GM21825 (cell line): ENCODE results near the gene PM20D2.
A peak's percentile ranks its signal among the peaks of the same experiment; 100 is the strongest.

Experiments
- ATAC-seq: cut with Tn5 transposase; IDR thresholded peaks from one replicate; pipeline ENCODE4 v1.9.1; 2021; ENCODE audit warnings: mild to moderate bottlenecking, moderate library complexity; ENCODE audit not compliant: unreplicated experiment

The PM20D2 gene

DNA sequence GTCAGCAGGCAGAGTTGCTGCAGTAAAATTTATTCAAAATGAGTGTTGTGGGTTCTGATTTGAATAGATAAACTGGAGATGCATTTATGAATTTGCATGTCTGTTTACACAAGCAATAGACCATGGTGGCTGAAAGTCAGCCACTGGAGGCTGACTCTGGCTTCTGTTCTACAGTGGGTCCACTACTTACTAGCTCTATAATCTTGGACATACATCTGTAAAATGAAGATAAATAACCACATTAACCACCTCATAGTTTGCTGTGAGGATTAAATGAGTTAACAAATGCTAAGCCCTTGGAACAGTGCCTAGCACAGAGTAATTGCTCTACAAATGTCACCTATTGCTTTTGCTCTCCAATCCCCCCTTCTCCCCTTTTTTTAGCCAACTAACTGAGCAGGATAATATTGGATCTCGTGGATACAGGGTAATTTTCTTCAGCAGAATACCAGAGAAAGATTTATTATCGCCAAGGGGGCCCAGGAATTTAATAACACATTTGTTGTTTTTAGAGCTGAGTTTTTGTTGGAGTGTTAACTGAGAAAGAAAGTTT is 1.4 kb upstream of the PM20D2 start:
- ATAC-seq: peak; percentile 38

DNA sequence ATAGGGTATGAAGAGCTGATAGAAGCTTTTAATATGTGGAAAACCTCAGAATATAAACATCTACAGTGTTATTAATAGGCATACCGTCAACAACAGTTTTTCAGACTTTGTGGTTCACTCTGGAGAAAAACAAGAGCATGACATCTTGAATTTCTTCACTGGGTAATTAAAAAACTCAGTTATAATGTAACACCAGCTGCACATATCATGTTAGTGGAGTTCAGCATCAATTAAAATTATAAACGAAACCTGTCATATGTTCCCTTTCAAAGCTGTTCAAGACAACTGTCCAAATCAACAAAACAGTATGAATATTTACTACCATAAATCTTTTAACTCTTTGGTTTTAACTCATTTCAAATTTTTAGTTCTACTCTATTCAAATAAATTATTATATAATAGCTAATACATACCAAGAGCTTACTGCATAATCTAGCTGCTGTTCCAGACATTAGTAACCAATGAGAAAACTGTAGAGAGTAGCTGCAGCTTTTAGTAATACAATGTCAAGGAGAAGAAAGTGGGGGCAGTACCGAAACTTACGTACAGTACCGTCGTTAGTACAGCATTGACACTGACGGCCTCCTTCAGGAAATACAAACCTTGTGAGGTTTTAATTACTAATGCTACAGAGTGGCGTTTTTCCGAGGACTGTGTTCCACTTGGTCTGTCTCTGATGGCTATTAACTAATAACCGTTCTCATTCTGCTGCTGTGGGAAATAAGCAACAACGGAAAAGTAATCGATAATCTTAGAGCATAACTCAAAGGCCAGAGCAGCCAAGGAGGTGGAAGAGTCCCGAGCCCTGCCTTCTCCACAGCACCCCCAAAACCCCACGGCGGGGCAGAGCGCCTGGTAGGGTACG is 532 bp upstream of the PM20D2 start:
- ATAC-seq: peak; percentile 63

DNA sequence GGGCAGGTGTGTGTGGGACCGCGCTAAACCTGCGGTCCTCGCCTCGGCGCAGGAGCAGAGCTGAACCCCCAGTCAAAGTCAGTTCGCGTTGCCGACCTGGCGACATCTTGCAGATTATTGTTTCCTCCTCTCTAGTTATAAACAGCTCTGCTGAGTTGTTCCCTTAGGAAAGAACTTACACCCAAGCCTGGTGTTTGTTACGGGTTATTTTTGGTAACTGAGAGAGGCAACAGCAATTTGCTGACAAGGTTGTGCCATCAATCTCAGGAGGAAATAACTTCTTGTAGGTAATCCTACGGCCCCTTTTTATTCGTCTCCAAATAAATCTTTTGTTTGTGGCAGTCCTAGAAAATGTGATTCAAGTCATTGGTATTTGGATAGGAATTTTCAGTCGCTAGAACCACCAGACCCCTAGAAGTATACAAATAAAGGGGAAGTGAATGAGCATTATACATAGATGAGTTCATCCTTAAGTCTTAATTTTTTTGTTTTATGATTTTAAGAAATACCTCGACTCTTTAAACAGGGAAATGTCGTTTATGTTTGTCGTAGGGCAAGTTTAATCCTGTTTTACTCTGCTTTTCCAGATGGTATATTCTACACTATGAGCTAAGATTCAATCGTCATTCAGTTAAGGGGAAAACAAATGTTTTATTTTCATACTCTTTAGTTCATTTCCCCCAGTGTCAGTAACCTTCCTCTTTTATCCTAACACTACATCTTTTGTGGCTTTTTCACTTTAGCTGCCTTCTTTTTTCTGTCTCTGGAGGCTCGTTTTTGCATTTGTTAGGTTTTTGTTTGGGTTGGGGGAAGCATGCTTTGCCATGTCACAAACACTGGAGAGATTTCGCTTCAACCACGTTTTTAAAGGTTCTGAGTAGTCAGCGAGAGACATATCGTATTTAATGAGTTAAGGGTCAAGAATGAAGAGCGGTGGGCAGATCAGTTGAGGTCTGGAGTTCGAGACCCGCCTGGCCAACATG is 1.2 kb downstream of the PM20D2 start:
- no peak for ATAC-seq

DNA sequence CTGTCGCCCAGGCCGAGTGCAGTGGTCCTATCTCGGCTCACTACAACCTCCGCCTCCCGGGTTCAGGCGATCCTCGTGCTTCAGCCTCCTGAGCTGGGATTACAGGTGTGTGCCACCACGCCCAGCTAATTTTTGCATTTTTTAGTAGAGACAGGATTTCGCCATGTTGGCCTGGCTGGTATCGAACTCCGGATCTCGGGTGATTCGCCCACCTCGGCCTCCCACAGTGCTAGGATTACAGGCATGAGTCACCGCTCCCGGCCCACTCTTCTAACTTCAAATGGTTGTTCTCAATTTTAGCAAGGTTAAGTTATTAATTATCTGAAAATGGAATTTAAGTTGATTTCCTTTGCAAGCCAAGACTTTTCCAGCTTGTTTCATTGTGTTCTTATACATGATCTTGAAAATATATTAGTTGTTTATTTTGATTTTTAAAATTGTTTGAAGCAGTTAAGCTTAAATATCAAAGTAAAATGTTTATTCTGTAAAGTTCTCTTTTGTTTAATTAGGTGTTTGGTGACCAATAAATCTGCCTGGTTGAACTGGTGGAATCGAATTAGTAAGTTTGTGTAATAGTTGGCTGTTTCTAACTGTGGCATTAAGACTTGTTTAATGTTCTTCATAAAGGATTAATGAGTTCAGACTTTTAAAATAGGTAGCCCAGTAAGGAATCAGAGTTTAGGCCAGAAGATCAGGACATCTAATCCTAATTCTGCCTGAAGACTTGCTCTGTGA is 2.3 kb downstream of the PM20D2 start:
- ATAC-seq: no peak

DNA sequence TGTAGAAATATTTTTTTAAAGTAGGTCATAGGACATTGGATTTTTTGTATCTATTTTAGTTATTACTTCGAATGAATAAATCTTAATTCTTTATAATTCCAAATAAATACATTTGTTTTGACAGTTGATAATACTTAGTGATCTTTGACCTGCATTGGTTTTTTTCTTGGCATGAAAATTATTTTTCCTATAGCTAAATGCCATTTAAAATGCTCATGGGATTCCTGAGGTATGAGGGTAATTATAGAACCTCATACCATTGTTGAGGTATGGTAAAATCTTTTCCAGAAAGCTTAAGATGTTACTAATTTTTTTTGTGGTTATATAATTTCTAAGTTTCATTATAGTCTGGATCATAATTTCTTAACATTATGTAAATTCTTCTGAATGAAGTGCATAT is 8.3 kb downstream of the PM20D2 start:
- ATAC-seq: no peak

DNA sequence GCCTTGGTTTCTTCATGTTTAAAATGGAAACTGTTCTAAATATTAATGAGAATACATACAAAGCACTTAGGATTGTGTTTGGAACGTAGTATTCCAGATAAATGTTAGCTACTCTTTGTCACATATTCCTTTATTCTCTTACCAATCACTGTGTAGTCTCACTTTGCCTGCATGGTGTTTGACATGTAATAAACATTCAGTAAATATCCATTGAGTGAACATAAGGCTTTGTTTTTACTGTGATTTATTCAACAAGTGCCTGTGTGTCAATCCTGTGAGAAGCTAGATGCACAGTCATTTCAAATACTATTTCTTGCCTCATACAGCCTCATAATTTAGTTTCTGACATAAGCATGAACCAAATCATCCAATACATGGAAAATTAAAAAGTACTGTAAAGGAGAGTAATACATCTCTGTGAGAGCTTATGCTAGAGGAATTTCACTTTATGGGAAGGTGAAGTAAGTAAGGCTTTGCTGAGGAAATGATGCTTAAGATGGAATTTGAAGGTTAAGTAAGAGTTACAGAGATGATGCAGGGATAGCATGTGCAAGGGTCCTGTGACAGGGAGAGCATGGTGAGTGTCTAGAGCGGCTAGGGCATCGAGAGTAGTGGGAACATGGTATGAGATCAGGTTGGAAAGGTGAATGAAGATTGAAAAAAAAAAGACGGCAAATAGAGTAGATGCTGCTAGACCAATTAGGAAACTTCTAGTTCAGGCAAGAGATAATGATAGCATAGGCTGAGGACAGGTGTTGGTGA is 14.7 kb downstream of the PM20D2 start:
- ATAC-seq: no peak

DNA sequence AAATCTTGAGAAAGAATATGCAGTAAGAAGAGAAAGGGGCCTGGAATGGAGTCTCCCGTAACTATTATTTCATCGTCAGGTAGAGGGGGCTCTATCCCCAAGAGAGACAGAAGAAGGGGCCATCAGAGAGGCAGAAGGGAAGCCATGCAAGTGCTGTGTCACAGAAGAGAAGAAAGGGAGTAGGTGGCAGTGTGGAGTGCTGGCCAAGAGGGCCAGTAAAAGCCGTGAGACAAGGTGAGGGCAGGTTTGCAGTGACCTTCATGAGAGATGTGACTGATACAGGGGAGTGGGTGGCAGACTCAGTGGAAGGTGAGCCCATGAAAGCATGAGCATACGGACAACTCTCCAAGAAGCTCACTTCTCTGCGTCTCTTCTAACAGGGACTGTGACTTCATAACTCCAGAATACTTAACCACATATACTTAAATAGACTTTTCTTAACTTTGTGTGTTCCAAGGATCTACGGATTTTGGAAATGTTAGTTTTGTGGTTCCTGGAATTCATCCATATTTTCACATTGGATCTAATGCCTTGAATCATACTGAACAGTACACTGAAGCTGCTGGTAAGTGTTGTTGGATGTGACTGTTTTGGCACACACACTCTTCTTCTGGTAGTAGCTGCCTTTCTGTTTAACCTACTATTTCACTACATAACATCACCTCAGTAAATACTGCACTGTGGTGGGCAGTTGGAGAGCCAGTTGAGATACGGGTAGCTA is 15.6 kb downstream of the PM20D2 start:
- ATAC-seq: no peak

DNA sequence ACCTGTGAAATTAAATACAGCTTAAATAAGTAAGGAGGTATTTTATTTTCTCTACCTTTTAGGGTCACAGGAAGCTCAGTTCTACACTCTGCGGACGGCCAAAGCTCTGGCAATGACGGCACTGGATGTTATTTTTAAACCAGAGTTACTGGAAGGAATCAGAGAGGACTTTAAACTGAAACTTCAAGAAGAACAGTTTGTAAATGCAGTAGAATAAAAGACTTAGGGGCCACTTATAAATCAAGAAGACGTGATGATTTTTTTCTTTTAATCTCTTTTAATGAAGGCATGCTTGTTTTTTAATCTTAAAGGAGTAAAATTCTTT is 16.2 kb downstream of the PM20D2 start:
- ATAC-seq: no peak

DNA sequence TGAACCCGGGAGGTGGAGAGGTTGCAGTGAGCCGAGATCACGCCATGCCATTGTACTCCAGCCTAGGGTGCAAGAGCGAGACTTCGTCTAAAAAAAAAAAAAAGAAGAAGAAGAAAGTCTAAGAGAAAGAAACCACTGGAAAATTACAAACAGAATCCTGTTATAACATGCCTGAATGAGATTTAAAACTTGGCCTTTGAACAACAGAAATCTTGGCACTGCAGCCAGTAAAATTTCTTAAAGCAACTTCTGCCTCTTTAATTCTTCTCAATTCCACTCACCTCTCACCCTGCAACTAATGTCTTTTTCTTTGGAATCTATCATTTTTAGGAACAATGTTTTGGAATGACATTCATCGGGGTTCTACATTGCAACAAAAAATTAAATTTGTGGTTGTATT is 26.3 kb downstream of the PM20D2 start:
- ATAC-seq: no peak

DNA sequence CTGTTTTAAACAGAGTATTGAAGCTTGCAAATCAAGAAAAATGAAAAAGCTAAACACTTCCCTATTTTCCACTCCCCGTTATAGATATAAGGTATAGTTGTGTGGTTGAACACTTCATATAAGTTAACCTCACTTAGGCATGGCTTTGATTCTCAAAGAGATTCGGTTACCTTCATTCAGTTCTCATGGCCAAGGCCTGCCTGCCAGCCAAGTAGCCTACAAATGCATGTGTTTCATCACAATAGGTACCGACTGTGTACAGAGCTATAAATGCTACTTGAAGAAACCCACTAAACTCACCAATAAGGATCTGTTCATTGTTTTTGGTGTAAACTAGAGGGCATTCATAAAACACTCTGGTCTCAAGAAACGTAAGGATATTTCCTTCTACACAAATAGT is 27.8 kb downstream of the PM20D2 start:
- ATAC-seq: no peak

DNA sequence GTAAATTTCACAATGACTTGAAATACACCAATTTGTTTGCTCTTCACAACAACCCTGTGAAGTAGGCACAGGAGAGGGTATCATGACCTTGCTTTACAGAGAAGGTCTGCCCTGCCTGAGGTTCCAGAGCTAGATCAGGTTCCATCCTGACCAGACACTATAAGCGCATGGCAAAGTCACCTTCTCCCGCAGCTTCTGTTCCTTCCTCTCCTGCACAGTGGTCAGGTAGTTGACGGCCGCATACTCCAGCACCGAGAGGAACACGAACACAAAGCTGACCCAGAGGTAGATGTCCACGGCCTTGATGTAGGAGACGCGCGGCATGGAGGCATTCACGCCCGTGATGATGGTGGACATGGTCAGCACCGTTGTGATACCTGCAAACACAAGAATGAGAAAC is 34.3 kb downstream of the PM20D2 start:
- ATAC-seq: no peak

DNA sequence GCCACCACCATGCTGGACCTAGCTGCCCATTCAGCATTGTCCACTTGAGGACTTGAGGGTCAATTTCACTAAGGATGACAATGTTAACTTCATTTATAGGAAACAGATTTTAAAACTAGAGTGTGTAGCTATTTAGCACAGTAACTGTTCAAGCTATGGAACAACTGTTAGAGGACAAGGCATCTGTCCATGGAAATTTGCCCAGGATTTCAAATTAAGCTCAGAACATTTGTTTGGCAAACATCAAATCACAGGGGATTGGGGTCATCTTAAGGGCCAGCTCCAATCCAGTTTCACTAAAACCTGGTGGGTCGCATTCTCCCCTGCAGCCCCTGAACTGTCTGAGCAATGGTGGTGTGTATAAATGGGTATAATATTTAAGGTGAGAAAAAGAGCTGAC is 35.1 kb downstream of the PM20D2 start:
- no peak for ATAC-seq

DNA sequence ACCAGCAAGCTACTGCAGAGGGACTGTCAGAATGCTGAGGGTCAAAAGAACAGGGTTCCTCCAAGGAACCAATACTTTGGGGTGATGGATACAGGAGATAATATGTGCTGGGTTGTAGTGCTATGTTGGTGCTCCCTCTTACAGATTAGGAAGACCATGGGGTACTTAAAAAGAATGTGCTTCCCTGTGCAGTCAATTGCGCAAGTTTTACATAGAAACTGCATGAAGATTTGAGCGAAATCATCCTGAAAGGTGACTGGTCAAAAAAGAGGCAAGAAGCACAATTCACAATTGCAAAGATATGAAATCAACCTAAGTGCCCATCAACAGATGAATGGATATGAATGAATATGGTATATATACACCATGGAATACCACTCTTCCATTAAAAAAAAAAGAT is 37.4 kb downstream of the PM20D2 start:
- ATAC-seq: no peak

DNA sequence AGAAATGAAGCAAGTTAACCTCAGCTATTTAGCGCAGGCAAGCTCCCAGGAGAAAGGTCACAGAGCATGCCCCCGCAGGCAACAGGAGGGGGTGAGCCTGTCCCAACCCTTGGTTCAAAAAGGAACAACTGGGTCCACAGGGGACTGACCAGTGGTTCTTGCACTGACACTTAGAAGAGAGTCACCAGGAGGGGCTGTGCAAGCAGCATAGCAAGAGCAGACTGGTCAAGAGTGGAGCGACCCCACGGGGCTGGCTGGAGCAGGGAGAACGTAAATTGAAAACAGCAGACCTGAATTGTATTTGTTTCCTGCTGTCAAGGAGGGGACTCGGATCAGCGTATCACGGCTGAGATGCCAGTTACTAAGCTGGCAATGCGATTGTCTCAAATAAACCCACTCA is 38.5 kb downstream of the PM20D2 start:
- ATAC-seq: no peak

DNA sequence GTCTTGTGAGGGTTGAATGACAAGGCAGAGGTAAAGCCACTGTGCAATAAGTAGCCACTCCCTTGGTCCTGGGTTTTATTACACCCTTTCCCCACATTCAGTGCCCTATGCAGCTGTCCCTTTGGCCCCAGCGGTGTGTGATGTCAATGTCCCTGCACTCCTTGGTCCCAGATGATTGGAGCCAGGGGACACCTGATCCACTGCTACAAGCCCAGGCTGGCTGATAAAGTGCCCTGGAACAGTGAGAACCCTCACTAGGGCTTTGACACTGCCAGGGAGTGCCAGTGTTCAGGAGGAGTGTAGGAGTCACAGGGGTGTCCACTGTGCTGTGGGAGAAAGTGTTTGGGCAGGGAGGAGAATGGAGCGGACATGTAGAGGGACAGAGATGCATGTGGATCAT is 40.9 kb downstream of the PM20D2 start:
- ATAC-seq: no peak

DNA sequence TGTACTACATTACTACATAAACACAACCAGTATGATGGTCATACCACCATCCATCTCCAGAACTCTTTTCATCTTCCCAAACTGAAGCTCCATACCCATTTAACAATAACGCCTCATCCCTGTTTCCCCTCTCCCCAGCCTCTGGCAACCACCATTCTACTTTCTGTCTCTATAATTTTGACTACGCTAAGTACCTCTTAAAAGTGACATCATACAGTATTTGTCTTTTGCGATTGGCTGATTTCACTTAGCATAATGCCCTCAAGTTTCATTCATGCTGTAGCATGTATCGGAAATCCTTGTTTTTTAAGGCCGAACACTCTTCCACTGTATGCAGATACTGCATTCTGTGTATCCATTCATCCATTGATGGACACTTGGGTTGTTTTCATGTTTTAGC is 41.6 kb downstream of the PM20D2 start:
- ATAC-seq: no peak

DNA sequence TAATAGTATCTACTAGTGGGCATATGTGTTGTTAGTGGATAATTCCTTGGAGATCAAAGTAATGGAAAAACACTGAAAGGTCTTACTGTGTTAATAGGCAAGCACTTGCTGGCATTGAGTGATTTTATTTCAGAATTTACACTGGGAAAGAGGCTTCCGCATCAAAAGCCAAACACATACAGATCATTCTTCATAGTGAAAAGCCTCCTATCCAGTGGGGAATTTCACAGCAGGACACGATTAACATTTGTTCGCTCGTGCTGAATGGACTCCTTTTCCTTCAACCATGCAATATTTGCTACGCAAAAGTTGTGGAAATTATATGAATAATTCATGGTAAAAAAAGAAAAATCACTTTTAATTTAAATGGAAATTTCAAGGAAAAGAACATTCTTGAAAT is 44.9 kb downstream of the PM20D2 start:
- no peak for ATAC-seq

DNA sequence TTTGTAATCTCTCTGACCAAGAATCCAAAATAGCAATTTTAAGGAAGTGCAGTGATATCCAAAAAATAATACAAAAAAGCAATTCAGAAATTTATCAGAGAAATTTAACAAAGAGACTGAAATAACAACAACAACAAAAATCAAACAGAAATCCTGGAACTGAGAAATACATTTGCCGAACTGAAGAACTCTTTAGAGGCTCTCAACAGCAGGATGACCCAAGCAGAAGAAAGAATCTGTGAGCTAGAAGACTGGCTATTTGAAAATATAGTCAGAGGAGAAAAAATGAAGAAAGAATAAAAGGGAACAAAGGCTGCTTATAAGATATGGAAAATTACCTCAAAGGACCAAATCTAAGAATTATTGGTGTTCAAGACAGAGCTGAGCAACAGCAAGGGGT is 48.7 kb downstream of the PM20D2 start:
- no peak for ATAC-seq

DNA sequence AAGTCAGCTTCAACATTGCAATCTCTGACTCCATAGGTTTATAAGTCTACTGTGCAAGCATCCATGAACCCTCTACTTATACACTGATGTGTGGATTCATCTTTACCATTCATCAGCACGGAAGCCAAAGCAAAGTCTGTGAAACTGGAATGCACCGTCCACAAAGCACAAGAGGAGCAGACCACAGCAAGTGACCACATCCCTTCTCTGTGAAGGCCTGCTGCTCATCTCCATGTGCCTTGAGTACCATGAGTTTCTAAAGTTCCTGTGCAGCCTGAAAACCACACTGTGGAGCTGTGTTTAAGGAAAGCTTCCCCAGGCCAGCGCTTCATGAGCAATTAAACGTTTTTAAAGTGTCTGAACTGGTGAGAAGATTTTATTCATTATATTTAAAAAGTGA is 51.3 kb downstream of the PM20D2 start:
- no peak for ATAC-seq

DNA sequence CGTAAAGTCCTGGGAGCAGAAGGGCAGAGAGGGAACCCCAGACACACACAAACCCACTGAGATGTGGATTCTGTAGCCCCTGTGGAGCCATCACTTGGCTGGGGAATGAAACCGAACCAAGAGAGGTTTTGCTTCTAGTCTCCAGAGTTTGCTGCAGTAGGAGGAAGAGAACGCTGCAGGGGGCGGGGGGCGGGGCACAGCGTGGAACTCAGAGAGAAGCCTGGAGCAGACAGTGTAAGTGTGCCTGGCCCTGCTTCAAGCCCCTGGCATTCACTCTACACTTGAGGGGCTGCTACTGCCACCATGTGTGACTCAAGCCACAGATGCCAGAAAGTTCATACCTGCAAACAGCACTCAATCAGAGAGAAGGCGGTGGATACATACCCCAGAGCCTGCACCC is 52.4 kb downstream of the PM20D2 start:
- no peak for ATAC-seq
